NB4 (cell line): ENCODE results near the gene NLRP2B.
"Not testable (repeated sequence)": the region's sequence is repeated elsewhere in the genome, so short reads cannot be mapped to it uniquely, and the experiment has no call there.

Experiments used
- DNase-seq: peaks from one replicate; pipeline ENCODE4 v3.0.0; 2010; ENCODE audit warnings: low read depth
- H3K4me3 ChIP-seq: one replicate; pipeline ENCODE4 v1.5.1; 2011; ENCODE audit warnings: mild to moderate bottlenecking, low read depth, low read length, moderate library complexity
- MYC ChIP-seq: IDR thresholded peaks from 2 replicates; pipeline ENCODE4 v1.6.1; 2011; ENCODE audit warnings: low read depth, low read length
- POLR2A ChIP-seq: IDR thresholded peaks from 2 replicates; pipeline ENCODE4 v1.6.1; 2011; ENCODE audit warnings: mild to moderate bottlenecking; ENCODE audit not compliant: insufficient read length; ENCODE audit errors: extremely low read depth
- TF ChIP-seq, protein P1 (sequence below): IDR thresholded peaks from 2 replicates; pipeline ENCODE4 v1.6.1; 2011; ENCODE audit warnings: low read depth, low read length
- TF ChIP-seq, protein P2 (sequence below): IDR thresholded peaks from one replicate; pipeline ENCODE4 v1.5.1; 2012; ENCODE audit warnings: low read depth, low read length

NLRP2B gene

DNA sequence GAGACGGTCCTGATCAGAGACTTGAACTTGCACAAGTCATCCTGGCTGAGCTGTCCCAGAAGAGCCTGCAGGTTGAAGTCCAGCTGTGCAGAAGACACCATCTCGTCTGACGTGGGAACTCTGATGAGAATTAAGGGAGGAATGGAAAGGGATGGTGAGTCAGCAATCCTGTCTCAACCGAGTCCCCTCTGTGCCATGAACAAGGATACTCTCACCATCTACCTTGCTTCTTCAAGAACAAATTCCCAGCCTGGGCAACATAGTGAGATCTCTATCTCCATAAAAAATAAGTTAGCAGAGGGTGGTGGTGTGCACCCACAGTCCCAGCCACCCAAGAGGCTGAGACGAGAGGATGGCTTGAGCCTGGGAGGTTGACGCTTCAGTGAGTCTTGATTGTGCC, at the start of gene NLRP2B:
Gene NLRP2B (minus strand): TSS at position 101 of the 400 bp plus-strand sequence.
- no peak for DNase-seq
- TF ChIP-seq, protein P1, sequence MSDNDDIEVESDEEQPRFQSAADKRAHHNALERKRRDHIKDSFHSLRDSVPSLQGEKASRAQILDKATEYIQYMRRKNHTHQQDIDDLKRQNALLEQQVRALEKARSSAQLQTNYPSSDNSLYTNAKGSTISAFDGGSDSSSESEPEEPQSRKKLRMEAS = no peak
- TF ChIP-seq, protein P2, sequence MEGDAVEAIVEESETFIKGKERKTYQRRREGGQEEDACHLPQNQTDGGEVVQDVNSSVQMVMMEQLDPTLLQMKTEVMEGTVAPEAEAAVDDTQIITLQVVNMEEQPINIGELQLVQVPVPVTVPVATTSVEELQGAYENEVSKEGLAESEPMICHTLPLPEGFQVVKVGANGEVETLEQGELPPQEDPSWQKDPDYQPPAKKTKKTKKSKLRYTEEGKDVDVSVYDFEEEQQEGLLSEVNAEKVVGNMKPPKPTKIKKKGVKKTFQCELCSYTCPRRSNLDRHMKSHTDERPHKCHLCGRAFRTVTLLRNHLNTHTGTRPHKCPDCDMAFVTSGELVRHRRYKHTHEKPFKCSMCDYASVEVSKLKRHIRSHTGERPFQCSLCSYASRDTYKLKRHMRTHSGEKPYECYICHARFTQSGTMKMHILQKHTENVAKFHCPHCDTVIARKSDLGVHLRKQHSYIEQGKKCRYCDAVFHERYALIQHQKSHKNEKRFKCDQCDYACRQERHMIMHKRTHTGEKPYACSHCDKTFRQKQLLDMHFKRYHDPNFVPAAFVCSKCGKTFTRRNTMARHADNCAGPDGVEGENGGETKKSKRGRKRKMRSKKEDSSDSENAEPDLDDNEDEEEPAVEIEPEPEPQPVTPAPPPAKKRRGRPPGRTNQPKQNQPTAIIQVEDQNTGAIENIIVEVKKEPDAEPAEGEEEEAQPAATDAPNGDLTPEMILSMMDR = no peak
- no peak for TF ChIP-seq MYC
- no peak for TF ChIP-seq POLR2A
- H3K4me3 ChIP-seq = no peak within 1 kb of the TSS

DNA sequence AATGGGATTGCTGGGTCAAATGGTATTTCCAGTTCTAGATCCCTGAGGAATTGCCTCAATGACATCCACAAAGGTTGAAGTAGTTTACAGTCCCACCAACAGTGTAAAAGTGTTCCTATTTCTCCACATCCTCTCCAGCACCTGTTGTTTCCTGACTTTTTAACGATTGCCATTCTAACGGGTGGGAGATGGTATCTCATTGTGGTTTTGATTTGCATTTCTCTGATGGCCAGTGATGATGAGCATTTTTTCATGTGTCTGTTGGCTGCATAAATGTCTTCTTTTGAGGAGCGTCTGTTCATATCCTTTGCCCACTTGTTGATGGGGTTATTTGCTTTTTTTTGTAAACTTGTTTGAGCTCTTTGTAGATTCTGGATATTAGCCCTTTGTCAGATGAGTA, 45.9 kb upstream of the NLRP2B start:
- not testable (repeated sequence) for DNase-seq, H3K4me3 ChIP-seq

DNA sequence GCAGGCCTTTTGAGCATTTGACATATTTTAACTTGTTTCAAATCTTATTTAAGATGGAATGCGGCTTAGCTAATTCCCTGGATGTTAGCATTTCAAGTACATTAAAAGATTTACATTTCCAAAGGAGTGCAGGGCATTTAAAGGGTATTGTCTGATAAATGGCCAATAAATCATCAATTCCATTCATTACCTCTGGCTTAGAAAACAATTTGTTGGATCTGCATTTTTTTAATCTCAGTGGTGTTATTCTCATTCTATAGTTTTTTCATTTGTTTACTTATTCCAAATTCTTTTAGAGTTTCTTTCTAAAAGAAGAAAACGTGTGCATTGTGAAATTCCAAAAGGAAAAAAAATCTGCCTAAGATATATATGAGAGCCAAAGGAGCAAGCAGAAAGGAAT, 1.3 kb upstream of the NLRP2B start:
- no peak for DNase-seq
- no peak overlapping the region for H3K4me3 ChIP-seq
- TF ChIP-seq POLR2A (no peak), MYC (no peak)
- TF ChIP-seq, protein P2 = no peak

DNA sequence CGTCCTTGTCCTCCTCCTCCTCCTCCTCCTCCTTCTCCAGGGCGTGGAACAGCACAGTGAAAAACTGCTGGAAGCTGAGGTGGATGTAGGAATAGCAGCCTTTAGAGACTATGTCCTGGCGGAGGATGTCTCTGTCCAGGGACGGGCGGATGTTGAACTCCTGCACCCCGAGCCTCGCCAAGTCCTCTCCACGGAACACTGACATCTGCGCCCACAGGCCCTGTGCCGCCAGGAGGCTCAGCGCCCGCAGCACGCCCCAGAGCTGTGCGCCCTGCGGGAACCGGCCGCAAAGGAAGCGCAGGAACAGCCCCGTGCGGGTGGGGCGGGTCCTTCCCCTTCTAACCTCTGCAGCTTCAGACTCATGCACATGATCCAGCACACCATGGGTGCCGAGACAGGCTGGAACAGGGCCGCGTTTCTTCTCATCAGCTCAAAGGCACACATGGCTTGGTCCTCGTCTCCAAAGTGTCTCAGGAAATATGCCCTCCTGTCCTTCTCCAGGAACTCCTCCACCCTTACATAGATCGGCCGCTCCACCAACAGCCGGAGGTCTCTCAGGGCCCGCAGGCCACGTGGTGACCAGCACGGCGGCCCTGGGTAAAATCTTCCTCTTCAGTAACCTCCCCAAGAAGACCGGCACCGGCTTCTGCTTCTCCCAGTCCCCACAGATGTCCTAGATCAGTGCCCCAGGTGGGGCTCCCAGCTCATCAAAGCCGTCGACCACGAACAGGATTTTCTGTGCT, 1.2 kb downstream of the NLRP2B start:
- TF ChIP-seq, protein P2 = no peak
- TF ChIP-seq MYC = no peak
- no peak for TF ChIP-seq POLR2A
- TF ChIP-seq, protein P1 = no peak
- no peak for DNase-seq

DNA sequence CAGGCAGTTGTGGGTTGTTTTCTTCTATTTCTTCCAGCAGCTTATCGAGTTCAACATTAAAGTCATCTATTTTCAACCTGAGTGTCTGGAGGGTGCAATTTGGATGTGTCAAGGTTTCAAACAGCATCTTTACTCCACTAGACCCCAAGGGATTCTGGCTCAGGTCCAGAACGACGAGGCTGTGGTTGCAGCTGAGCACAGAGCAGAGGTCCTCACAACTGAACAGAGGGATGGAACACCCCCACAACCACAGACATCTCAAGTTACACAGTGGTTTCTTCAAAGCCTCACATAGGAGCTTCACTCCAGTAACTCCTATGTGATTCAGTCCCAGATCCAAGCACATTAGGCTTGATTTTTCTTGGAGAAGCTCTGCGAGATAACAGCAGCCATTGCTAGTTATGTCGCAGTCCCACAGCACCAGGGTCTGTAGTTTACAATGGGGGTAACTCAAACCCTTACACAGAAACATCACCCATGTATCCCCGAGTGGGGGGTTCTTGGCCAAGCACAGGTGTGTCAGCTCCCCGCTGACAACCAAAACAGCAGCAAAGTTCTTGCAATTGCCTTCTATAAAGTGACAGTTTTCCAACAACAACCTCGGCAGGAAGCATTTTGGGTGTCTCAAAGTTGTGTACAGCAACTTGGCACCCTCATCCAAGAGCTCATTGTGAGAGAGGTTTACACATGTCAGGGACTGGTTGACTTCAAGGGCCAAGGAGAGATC, 2.8 kb downstream of the NLRP2B start:
- TF ChIP-seq, protein P2 = no peak
- no peak for TF ChIP-seq MYC
- no peak for TF ChIP-seq POLR2A
- TF ChIP-seq, protein P1 = no peak
- no peak for DNase-seq
- H3K4me3 ChIP-seq = no peak overlapping the region

More for the DNA sequence above, 1.2 kb downstream of the NLRP2B start:
- no peak overlapping the region for H3K4me3 ChIP-seq

DNA sequence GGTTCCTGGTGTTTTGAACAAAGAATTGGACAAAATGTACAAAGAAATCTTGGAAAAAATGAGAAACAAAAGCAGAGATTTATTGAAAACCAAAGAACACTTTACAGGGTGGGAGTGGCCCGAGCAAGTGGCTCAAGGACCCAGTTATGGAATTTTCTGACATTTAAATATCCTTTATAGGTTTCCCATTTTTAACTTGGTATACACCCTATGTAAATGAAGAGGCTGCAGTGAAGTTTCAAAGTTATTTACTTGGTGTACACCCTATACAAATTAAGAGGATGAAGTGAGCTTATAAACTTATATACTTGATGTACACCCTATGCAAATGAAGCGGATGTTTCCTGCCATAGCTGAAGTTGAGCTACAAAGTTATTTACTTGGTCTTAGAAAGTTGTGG, 4.7 kb downstream of the NLRP2B start:
- no peak for TF ChIP-seq POLR2A
- TF ChIP-seq, protein P1 = no peak
- no peak for TF ChIP-seq MYC
- TF ChIP-seq, protein P2 = no peak
- DNase-seq = no peak

More for the DNA sequence above, 4.7 kb downstream of the NLRP2B start:
- H3K4me3 ChIP-seq = no peak overlapping the region
